Cardiac fibroblast (primary cell): ENCODE results near the gene RDX.

Source experiments
- DNase-seq, 2 donors: peaks; one replicate each; pipeline versions ENCODE4 v3.0.0 to v3.0.0-alpha.2; 2010; ENCODE audit warnings: low read depth in 2 of 2
- H3K4me3 ChIP-seq, 2 donors: replicated peaks in 1 of 2; 1 replicate in 1 of 2; 2 replicates in 1 of 2; pipeline ENCODE4 v1.5.1; 2011; ENCODE audit warnings: low read depth in 2 of 2, low read length in 2 of 2, mild to moderate bottlenecking in 2 of 2, moderate library complexity in 1 of 2
- CTCF ChIP-seq: IDR thresholded peaks from one replicate; pipeline ENCODE4 v1.5.1; 2011; ENCODE audit warnings: low read depth, mild to moderate bottlenecking, low read length, inconsistent platforms

Gene RDX

GRCh38 chr11:110305169-110306018 lies 9.0 kb upstream of the RDX start:
- TF ChIP-seq CTCF: no peak
- no peak overlapping the region for H3K4me3 ChIP-seq
- peak; percentile 20 to 48 for DNase-seq

- H3K4me3 ChIP-seq: no peak overlapping the region
- no peak for DNase-seq
- no peak for TF ChIP-seq CTCF
Observed at GRCh38 chr11:110303414-110303826, 7.0 kb upstream of the RDX start.

GRCh38 chr11:110301577-110301976 lies 5.2 kb upstream of the RDX start:
- no peak for TF ChIP-seq CTCF
- no peak overlapping the region for H3K4me3 ChIP-seq
- DNase-seq: no peak

GRCh38 chr11:110301032-110301431 lies 4.6 kb upstream of the RDX start:
- no peak overlapping the region for H3K4me3 ChIP-seq
- no peak for TF ChIP-seq CTCF
- DNase-seq: no peak

DNA sequence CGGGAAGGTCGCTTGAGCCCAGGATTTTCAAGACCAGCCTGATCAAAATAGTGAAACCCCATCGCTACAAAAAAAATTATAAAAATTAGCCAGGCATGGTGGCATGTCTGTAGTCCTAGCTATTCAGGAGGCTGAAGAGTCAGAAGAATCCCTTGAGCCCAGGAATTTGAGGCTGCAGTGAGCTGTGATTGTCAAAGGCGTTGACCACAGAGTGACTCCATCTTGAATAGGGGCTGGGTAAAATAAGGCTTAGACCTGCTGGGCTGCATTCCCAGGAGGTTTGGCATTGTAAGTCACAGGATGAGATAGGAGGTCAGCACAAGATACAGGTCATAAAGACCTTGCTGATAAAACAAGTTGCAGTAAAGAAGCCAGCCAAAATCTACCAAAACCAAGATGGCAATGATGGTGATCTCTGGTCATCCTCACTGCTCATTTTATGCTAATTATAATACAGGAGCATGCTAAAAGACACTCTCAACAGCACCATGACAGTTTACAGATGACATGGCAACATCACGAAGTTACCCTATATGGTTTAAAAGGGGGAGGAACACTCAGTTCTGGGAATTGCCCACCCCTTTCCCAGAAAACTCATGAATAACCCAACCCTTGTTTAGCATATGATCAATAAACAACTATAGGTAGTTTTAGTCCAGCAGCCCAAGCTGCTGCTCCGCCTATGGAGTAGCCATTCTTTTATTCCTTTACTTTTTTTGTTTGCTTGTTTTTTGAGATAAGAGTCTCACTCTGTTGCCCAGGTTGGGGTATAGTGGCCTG lies 2.8 kb upstream of the RDX start:
- no peak for TF ChIP-seq CTCF
- no peak for DNase-seq
- H3K4me3 ChIP-seq: no peak overlapping the region

DNA sequence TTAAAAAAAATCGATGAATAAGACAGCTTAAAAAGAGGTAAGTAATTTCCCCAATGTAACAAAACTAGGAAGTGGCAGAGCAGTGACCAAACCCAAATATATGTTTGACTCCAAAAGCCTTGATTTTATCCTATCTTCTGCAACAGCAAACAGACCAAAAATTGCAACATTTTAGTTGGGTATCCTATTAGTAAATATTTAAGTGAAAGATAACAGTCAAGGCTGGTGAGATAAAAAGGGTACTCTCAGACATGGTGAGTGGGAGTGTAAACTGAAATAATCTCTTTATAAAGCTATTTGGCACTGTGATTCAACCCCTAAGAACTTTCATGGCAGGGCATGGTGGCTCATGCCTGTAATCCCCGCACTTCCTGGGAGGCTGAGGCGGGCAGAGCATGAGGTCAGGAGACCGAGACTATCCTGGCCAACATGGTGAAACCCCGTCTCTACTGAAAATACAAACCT lies 1.9 kb upstream of the RDX start:
- no peak for TF ChIP-seq CTCF
- DNase-seq: peak in 1 of 2 donors; percentile 46
- H3K4me3 ChIP-seq: no peak overlapping the region
